Transverse colon (tissue), 4 donors: ENCODE measurements around the gene ACVR1. TPM values are rescaled to one million over a fixed set of nuclear protein-coding genes. Genes with fewer than 3 reads are reported as not detected.
"Not testable (repeated sequence)": the region's sequence is repeated elsewhere in the genome, so short reads cannot be mapped to it uniquely, and the experiment has no call there.

Source experiments
- DNase-seq: peaks from one replicate; pipeline ENCODE4 v3.0.0-alpha.2; 2019
- H3K27ac ChIP-seq, 4 donors: fragments of 200-600 bp; sonication (generic); 2 replicates each; pipeline ENCODE4 v1.5.1; 2016 to 2018; ENCODE audit warnings: inconsistent platforms in 4 of 4
- H3K27me3 ChIP-seq: fragments of 200-600 bp; sonication (generic); 2 replicates; pipeline ENCODE4 v1.5.1; 2017; ENCODE audit warnings: inconsistent platforms
- H3K36me3 ChIP-seq, 4 donors: fragments of 200-600 bp; sonication (generic); 2 replicates each; pipeline ENCODE4 v1.5.1; 2017 to 2019; ENCODE audit warnings: inconsistent platforms in 4 of 4
- H3K4me1 ChIP-seq, 4 donors: fragments of 200-600 bp; sonication (generic); 2 replicates each; pipeline ENCODE4 v1.5.1; 2017 to 2020; ENCODE audit warnings: inconsistent platforms in 4 of 4
- H3K4me3 ChIP-seq, 4 donors: fragments of 200-600 bp; sonication (generic); 1 replicate in 1 of 4; 2 replicates in 3 of 4; pipeline versions ENCODE4 v1.5.1 to v1.6.1; 2017 to 2019; ENCODE audit warnings: inconsistent platforms in 4 of 4
- H3K9me3 ChIP-seq, 2 donors: fragments of 200-600 bp; sonication (generic); 2 replicates each; pipeline ENCODE4 v1.5.1; 2017 to 2019; ENCODE audit warnings: inconsistent platforms in 2 of 2
- CTCF ChIP-seq, 5 experiments: fragments of 200-600 bp in 3 of 5; fragments of 450-650 bp in 2 of 5; sonication (generic) in 3 of 5; IDR thresholded peaks; 1 replicate in 2 of 5; 2 replicates in 3 of 5; pipeline ENCODE4 v1.5.1; 2016 to 2017; ENCODE audit warnings: antibody characterized with exemption in 5 of 5, inconsistent platforms in 3 of 5, mild to moderate bottlenecking in 2 of 5, moderate library complexity in 1 of 5
- EP300 ChIP-seq: sonication (generic); formaldehyde crosslinking; IDR thresholded peaks from one replicate; pipeline ENCODE4 v1.6.1; 2017; ENCODE audit warnings: antibody characterized with exemption, low read depth
- POLR2A ChIP-seq: fragments of 450-650 bp; IDR thresholded peaks from one replicate; pipeline ENCODE4 v1.6.1; 2016; ENCODE audit warnings: antibody characterized with exemption, mild to moderate bottlenecking, moderate library complexity
- POLR2AphosphoS5 ChIP-seq, 3 donors: sonication (generic); formaldehyde crosslinking; IDR thresholded peaks; one replicate each; pipeline ENCODE4 v1.6.1; 2016; ENCODE audit warnings: antibody characterized with exemption in 3 of 3
- WGBS, 2 donors: methylation state at CpG; one replicate each; pipeline ENCODE4 v1.1.5; 2018; ENCODE audit warnings: low coverage in 1 of 2; 5-methylcytosine and 5-hydroxymethylcytosine counted together
- in situ Hi-C, 4 donors: fragments of 200-750 bp; cut with MboI; loops; one replicate each; pipeline versions ENCODE4 v1.15.0 to v1.15.1; 2017; ENCODE audit warnings: low sequenced_read_pairs in 3 of 4, low pct_ligation_motif_present in 1 of 4, low pct_unique_long_range_greater_than_20kb in 1 of 4
- intact Hi-C: fragments of 100-400 bp; cut with DNase I; formaldehyde crosslinking; loops from one replicate; pipeline ENCODE4 v1.15.1; 2023; ENCODE audit warnings: low total_unique reads
- total RNA-seq, 4 donors: library from RNA; depleted of rRNA; stranded (reverse); fragments of >200 nt; gene quantifications; one replicate each; pipeline ENCODE4 v1.1.0, GENCODE V29; 2016

The ACVR1 gene
- total RNA-seq, 4 donors from 2014 or later: 4.5 to 16.5 (median 11.8) TPM

- Histone ChIP-seq H3K9me3 (no peaks in the 10 kb centered on the region), H3K36me3 (no peaks in the 10 kb centered on the region), H3K27me3 (no peaks in the 10 kb centered on the region), H3K27ac (no peak overlapping the region), H3K4me1 (no peaks in the 10 kb centered on the region), H3K4me3 (no peak overlapping the region)
- intact Hi-C loops: no loop called here
- in situ Hi-C loops: no loop called here
- WGBS, 2 donors: 68 to 73% methylated on average over 3 of the region's 3 CpGs
- TF ChIP-seq POLR2A (no peak), EP300 (no peak), CTCF (IDR thresholded peaks at IDR 0.05) (no peak), POLR2AphosphoS5 (IDR thresholded peaks at IDR 0.05) (no peak)
- DNase-seq: no peak
Measured at GRCh38 chr2:157887946-157888345, 11.8 kb upstream of the ACVR1 start.

- H3K4me1 ChIP-seq, H3K36me3 ChIP-seq, in situ Hi-C loops, H3K9me3 ChIP-seq, DNase-seq, H3K4me3 ChIP-seq, H3K27ac ChIP-seq, intact Hi-C loops, H3K27me3 ChIP-seq: not testable (repeated sequence)
- 67 to 73% methylated on average over 3 to 5 of the region's 5 CpGs for WGBS, 2 donors
Measured at GRCh38 chr2:157884533-157884932, 8.4 kb upstream of the ACVR1 start.

DNA sequence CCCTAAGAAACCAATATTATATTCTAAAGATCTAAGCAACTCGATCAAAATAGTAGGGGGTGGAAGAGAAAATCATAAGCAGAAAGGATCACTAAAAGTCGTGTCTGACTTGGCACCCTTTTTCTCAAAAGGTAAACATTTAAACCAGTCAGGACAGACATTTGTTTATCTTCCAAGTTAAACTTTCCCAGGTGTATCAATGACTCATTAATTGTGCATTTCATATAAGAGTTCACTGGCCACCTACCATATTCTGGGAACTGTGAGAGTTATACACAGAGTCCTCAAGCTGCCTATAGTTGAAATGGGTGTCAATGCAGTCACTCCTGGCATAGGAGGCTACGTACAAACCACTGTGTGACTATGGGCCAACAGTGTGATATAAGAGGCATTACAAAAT, 4.8 kb upstream of the ACVR1 start:
- H3K9me3 ChIP-seq: no peaks in the 10 kb centered on the region
- no peak overlapping the region for H3K27ac ChIP-seq
- in situ Hi-C loops: no loop called here
- H3K36me3 ChIP-seq: no peaks in the 10 kb centered on the region
- TF ChIP-seq EP300: no peak
- no peak for TF ChIP-seq CTCF (IDR thresholded peaks at IDR 0.05)
- WGBS, 2 donors: 66 to 70% methylated on average over 2 to 3 of the region's 3 CpGs
- H3K4me1 ChIP-seq: peaks cover 3 to 11% (median 7%) of the 10 kb centered on the region in 4 donors
- DNase-seq: no peak
- H3K27me3 ChIP-seq: no peaks in the 10 kb centered on the region
- H3K4me3 ChIP-seq: no peak overlapping the region
- intact Hi-C loops: no loop called here

- 84 to 87% methylated on average over 2 to 3 of the region's 3 CpGs for WGBS, 2 donors
- no peaks in the 10 kb centered on the region for H3K27me3 ChIP-seq
- in situ Hi-C loops: loop anchor here in 1 of 4 donors (10.0 kb wide), 1 partner anchor 93 kb away; no protein-coding TSS in a partner anchor
- no peaks in the 10 kb centered on the region for H3K9me3 ChIP-seq
- H3K4me3 ChIP-seq: no peak overlapping the region
- no peaks in the 10 kb centered on the region for H3K36me3 ChIP-seq
- no peak overlapping the region for H3K27ac ChIP-seq
- H3K4me1 ChIP-seq: peaks cover 3 to 22% (median 19%) of the 10 kb centered on the region in 4 donors
- intact Hi-C loops: no loop called here
- DNase-seq: no peak
- TF ChIP-seq CTCF (IDR thresholded peaks at IDR 0.05): no peak
- no peak for TF ChIP-seq POLR2A
- TF ChIP-seq EP300: no peak
- no peak for TF ChIP-seq POLR2AphosphoS5 (IDR thresholded peaks at IDR 0.05)
Measured at GRCh38 chr2:157877761-157878400, 1.8 kb upstream of the ACVR1 start.

GRCh38 chr2:157876786-157877138, 632 bp upstream of the ACVR1 start:
- no peak for DNase-seq
- Histone ChIP-seq H3K9me3 (no peaks in the 10 kb centered on the region), H3K27ac (peak overlapping the region; percentile 89 to 99 (median 98)), H3K27me3 (no peaks in the 10 kb centered on the region), H3K4me1 (peaks cover 3 to 22% (median 20%) of the 10 kb centered on the region in 4 donors), H3K4me3 (peak overlapping the region; percentile 41 to 98 (median 89)), H3K36me3 (no peaks in the 10 kb centered on the region)
- in situ Hi-C loops (loop anchor here in 1 of 4 donors (10.0 kb wide), 1 partner anchor 92 kb away; no protein-coding TSS in a partner anchor), intact Hi-C loops (loop anchor here (1.0 kb wide), 1 partner anchor 87 kb away; no protein-coding TSS in a partner anchor)
- no peak for TF ChIP-seq CTCF (IDR thresholded peaks at IDR 0.05)
- TF ChIP-seq POLR2A: no peak
- no peak for TF ChIP-seq EP300
- no peak for TF ChIP-seq POLR2AphosphoS5 (IDR thresholded peaks at IDR 0.05)
- 6% methylated on average over 12 of the region's 12 CpGs; no CpG with 5 or more reads in 1 of the 2 donors for WGBS, 2 donors
